Glutamatergic neuron (in vitro differentiated cells): Measurements from ENCODE around the gene TMPRSS9. TPM values are rescaled to one million over a fixed set of nuclear protein-coding genes. Genes with fewer than 3 reads are reported as not detected.
A peak's percentile ranks its signal among the peaks of the same experiment; 100 is the strongest.

Experiments used
- DNase-seq: peaks from one replicate; pipeline ENCODE4 v3.0.0; 2022
- H3K27ac Mint-ChIP-seq: one replicate; pipeline ENCODE4 v1.8.0; 2020; ENCODE audit warnings: mild to moderate bottlenecking, mixed read lengths, inconsistent platforms; ENCODE audit not compliant: unreplicated experiment
- H3K27me3 Mint-ChIP-seq: one replicate; pipeline ENCODE4 v1.8.0; 2020; ENCODE audit warnings: mild to moderate bottlenecking, moderate library complexity, mixed read lengths, inconsistent platforms; ENCODE audit not compliant: unreplicated experiment
- H3K36me3 Mint-ChIP-seq: one replicate; pipeline ENCODE4 v1.8.0; 2020; ENCODE audit warnings: mild to moderate bottlenecking, mixed read lengths, inconsistent platforms; ENCODE audit not compliant: unreplicated experiment
- H3K4me1 Mint-ChIP-seq: one replicate; pipeline ENCODE4 v1.8.0; 2020; ENCODE audit warnings: mild to moderate bottlenecking, low read depth, mixed read lengths, inconsistent platforms; ENCODE audit not compliant: unreplicated experiment
- H3K4me3 Mint-ChIP-seq: one replicate; pipeline ENCODE4 v1.8.0; 2020; ENCODE audit warnings: mild to moderate bottlenecking, mixed read lengths, inconsistent platforms; ENCODE audit not compliant: unreplicated experiment
- H3K9me3 Mint-ChIP-seq: one replicate; pipeline ENCODE4 v1.8.0; 2020; ENCODE audit warnings: mild to moderate bottlenecking, moderate library complexity, mixed read lengths, inconsistent platforms; ENCODE audit not compliant: unreplicated experiment
- total RNA-seq: library from RNA; stranded (reverse); fragmentation: NEBNext Ultra II Directional; extraction: Animal tissue kit (Norgen Biotek cat#: 25700); gene quantifications from one replicate; pipeline ENCODE4 v1.2.1, GENCODE V29; 2021; ENCODE audit not compliant: unreplicated experiment
- TF ChIP-seq, protein P1 (sequence below): fragments of 200-600 bp; sonication (generic); IDR thresholded peaks from one replicate; pipeline ENCODE4 v1.5.0; 2021; ENCODE audit not compliant: partially characterized antibody, unreplicated experiment

TMPRSS9 gene
- total RNA-seq, 1 donor from 2014 or later, result 0.29 TPM

DNA sequence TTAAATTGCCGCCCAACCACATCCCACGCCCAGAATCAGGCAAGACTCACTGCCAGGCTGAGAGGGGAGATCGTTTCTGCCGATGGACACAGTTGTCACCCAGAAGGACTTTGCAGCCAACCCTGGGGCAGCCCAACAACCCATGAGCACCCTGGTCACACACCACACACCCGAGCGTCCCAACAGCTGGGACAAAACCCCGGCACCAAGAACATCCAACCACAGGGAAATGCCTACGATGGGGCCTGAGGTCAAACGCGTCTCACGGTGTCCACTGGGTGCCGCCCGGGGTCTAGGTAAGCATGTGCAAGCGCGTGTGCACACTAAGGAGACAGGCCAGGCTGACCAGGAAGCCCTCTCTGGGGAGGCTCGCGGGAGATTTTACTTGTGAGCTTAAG is 83.7 kb downstream of the TMPRSS9 start:
- Mint-ChIP-seq H3K27ac (peak overlapping the region; percentile 71), H3K4me1 (peaks cover 11% of the 10 kb centered on the region)
- TF ChIP-seq, protein P1, sequence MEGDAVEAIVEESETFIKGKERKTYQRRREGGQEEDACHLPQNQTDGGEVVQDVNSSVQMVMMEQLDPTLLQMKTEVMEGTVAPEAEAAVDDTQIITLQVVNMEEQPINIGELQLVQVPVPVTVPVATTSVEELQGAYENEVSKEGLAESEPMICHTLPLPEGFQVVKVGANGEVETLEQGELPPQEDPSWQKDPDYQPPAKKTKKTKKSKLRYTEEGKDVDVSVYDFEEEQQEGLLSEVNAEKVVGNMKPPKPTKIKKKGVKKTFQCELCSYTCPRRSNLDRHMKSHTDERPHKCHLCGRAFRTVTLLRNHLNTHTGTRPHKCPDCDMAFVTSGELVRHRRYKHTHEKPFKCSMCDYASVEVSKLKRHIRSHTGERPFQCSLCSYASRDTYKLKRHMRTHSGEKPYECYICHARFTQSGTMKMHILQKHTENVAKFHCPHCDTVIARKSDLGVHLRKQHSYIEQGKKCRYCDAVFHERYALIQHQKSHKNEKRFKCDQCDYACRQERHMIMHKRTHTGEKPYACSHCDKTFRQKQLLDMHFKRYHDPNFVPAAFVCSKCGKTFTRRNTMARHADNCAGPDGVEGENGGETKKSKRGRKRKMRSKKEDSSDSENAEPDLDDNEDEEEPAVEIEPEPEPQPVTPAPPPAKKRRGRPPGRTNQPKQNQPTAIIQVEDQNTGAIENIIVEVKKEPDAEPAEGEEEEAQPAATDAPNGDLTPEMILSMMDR, result no peak

DNA sequence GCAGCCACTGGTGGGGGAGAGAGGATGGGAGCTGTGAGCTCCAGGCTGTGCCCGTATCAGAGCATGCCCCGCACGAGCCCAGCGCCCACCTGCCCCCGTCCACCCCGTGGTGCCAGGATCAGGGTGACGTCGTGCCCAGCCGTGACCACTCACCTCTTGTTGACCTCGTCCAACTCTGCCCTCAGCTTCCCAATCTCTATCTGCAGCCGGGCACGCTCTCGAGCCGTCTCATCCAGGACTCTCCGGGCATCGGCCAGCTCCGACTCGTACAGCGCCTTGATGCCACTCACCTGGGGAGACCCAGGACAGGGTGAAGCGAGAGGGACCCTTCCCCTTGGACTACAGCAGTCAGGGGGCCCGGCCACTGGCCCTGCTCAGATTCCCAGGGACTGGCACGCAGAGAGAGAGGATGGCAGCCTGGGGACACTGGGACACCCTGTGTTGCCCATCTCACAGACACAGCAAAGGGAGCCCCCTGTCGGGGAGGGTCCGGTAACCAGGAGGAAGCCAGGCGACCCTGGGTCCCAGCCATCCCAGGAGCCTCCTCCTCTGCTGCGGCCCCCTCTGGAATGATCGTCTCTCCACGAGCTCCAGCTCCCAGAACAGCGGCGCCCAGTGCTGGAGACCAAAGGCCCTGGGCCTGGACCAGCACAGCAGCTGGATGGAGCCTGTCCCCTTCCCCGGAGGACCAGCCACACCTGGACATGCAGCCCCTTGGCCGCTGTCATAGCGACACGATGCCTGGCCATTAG is 84.4 kb downstream of the TMPRSS9 start:
- no peak overlapping the region for H3K4me3 Mint-ChIP-seq
- peak overlapping the region; percentile 75 for H3K27ac Mint-ChIP-seq

More for the DNA sequence above, 83.7 kb downstream of the TMPRSS9 start:
- no peak for DNase-seq
- Mint-ChIP-seq H3K4me3 (peak overlapping the region; percentile 17), H3K27me3 (peaks cover 7% of the 10 kb centered on the region), H3K36me3 (no peaks in the 10 kb centered on the region), H3K9me3 (no peaks in the 10 kb centered on the region)

DNA sequence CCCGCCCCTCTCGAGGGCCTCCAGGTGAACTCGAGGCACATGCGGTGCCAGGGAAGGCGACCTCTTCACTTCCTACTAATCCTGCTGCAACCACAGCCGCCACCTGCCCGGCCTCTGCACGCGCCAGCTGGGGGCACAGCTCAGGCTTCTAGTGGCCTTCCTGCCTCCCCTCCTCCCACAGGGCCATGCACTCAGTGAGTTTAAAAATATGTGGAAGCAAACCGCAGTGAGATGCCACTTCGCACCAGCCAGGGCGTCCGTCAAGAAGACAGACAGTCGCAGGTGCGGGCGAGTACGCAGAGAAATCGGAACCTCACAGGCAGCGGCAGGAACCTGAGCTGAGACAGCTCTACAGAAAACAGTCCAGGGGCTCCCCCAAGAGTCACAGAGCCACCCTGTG is 86.3 kb downstream of the TMPRSS9 start:
- Mint-ChIP-seq H3K9me3 (no peaks in the 10 kb centered on the region), H3K27ac (peak overlapping the region; percentile 66), H3K4me1 (peaks cover 11% of the 10 kb centered on the region), H3K36me3 (no peaks in the 10 kb centered on the region), H3K27me3 (peaks cover 5% of the 10 kb centered on the region), H3K4me3 (no peak overlapping the region)
- no peak for DNase-seq
- TF ChIP-seq, protein P1, result no peak

More for the DNA sequence above, 84.4 kb downstream of the TMPRSS9 start:
- Mint-ChIP-seq H3K9me3 (no peaks in the 10 kb centered on the region), H3K4me1 (peaks cover 11% of the 10 kb centered on the region), H3K27me3 (peaks cover 7% of the 10 kb centered on the region), H3K36me3 (no peaks in the 10 kb centered on the region)
- TF ChIP-seq, protein P1, result no peak
- no peak for DNase-seq

DNA sequence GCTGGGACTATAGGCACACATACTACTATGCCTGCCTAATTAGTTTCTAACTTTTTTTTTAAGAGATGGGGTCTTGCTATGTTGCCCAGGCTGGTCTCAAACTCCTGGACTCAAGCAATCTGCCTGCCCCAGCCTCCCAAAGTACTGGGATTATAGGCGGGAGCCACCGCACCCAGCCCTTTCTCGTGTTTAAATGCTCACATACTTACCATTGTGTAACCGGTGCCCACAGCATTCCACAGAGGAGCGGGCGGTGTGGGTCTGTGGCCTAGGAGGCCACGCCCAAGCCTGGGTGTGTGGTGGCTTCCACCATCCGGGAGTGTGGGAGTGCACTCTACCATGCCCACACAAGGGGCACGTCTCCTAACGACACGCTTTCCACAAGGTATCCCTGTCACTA is 89.0 kb downstream of the TMPRSS9 start:
- Mint-ChIP-seq H3K27ac (no peak overlapping the region), H3K36me3 (no peaks in the 10 kb centered on the region), H3K4me3 (no peak overlapping the region), H3K4me1 (peaks cover 9% of the 10 kb centered on the region), H3K27me3 (peaks cover 7% of the 10 kb centered on the region), H3K9me3 (peaks cover 3% of the 10 kb centered on the region)
- DNase-seq, result no peak
- TF ChIP-seq, protein P1, result no peak

DNA sequence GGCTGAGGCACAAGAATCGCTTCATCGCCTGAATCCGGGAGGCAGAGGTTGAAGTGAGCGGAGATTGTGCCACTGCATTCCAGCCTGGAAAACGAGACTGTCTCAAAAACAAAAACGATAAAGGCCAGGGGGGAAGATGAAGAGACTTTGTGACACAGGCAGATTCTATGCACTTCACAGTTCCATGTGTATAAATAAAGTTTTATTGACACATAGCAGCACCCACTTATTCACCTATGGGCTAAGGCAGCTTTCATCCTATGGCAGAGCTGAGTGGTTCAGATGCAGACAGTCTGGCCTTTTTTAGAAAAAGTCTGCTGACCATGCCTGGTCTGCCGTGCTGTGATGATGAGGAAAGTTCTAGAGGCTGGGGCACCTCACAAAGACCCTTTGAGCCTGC is 91.1 kb downstream of the TMPRSS9 start:
- Mint-ChIP-seq H3K9me3 (peaks cover 5% of the 10 kb centered on the region), H3K4me1 (peaks cover 6% of the 10 kb centered on the region), H3K27me3 (peaks cover 3% of the 10 kb centered on the region), H3K4me3 (no peak overlapping the region), H3K27ac (no peak overlapping the region), H3K36me3 (no peaks in the 10 kb centered on the region)
- TF ChIP-seq, protein P1, result no peak
- no peak for DNase-seq
